NCI-H2227 treated with DMSO at 0.1 percent for 48 hours (cell line): Measurements from ENCODE around the gene SHD.
"Not testable (repeated sequence)": the region's sequence is repeated elsewhere in the genome, so short reads cannot be mapped to it uniquely, and the experiment has no call there.

Experiments
- DNase-seq: peaks from one replicate; lab custom pipeline; 2025; lab: John Stamatoyannopoulos, UW

The SHD gene

GRCh38 chr19:4278419-4279266 is at the start of gene SHD:
SHD (plus strand) TSS chr19:4279266; CDS start chr19:4280064, 798 bp downstream.
- no peak for DNase-seq

- not testable (repeated sequence) for DNase-seq
Observed at GRCh38 chr19:4230237-4230636, 48.8 kb upstream of the SHD start.

GRCh38 chr19:4231521-4231920 is 47.5 kb upstream of the SHD start:
- not testable (repeated sequence) for DNase-seq

- DNase-seq: not testable (repeated sequence)
Observed at GRCh38 chr19:4232139-4232538, 46.9 kb upstream of the SHD start.

DNA sequence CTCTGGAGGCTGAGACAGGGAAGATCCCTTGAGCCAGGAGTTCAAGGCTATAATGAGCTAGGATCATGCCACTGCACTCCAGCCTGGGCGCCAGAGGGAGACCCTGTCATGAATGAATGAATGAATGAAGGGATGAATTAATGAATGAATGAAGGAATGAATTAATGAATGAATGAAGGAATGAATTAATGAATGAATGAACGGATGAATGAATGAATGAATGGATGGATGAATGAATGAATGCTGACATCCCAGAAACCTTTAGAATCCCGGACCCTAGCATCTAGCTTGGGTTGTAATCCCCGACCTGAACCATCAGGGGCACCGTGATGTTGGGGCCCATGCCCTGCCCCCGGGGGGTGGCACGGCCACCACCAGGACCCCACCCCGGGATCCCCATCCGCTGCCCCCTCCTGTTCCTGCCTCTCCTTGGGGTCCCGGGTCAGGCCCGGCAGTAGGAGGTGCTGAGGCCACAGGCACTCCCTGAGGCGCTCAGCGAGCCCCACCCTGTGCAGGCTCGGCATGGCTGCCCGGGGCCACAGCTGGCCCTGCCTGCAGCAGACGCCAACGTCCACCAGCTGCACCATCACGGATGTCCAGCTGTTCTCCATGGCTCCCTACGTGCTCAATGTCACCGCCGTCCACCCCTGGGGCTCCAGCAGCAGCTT is 46.3 kb upstream of the SHD start:
- no peak for DNase-seq

DNA sequence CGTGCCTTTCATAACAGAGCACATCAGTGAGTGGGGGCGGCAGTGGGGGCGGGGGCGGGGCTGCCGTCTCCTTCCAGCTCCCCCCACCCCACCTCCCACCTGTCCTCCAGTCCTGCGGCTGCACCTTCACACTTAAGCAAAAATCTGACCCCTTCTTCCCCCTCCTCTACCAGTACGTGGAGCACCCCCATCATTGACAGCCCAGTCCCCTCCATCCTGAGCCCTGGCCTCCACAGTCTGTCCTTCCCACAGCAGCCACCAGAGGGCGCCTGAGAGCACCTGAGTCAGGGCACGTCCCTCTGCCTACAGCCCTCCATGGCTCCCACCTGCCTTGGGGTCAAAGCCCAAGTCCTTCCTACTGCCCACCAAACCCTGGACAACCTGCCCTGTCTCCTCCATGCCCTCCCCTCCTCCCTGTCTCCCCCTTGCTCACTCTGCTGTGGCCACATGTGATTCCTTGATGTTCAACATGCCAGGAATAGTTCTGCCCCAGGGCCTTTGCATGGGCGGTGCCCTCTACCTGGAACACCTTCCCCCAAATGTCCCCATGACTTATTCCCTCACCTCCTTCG is 45.7 kb upstream of the SHD start:
- DNase-seq: no peak

DNA sequence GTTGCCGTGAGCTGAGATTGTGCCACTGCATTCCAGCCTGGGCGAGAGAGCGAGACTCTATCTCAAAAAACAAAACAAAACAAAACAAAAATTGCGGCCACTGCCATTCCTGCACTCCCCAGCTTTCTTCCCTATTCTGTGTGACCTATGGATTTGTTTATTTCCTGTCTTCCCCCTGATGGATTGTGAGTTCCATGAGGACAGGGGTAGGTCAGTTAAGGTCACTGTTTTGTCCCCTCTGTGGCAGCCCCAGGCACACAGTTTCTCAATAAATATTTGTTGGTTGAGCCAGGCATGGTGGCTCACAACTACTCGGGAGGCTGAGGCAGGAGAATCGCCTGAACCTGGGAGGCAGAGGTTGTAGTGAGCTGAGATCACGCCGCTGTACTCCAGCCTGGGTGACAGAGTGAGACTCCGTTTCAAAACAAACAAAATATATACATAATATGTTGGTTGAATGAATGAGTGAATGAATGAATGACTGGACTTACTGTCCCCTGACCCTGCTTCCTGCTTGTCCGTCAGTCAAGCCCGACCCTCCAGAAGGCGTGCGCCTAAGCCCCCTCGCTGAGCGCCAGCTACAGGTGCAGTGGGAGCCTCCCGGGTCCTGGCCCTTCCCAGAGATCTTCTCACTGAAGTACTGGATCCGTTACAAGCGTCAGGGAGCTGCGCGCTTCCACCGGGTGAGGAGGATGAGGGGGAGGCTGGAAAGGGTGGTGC is 44.8 kb upstream of the SHD start:
- no peak for DNase-seq

DNA sequence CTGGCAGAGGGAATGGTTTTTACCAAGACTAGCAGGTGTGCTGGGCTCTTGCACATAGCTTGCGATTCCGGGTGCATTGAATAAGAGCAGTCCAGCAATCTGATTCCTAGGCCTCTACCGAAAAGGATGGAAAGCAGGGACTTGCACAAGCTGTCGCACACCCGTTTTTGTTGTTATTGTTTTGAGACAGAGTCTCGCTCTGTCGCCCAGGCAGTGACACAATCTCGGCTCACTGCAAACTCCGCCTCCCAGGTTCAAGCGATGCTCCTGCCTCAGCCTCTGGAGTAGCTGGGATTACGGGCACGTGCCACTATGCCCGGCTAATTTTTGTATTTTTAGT is 44.2 kb upstream of the SHD start:
- DNase-seq: no peak

DNA sequence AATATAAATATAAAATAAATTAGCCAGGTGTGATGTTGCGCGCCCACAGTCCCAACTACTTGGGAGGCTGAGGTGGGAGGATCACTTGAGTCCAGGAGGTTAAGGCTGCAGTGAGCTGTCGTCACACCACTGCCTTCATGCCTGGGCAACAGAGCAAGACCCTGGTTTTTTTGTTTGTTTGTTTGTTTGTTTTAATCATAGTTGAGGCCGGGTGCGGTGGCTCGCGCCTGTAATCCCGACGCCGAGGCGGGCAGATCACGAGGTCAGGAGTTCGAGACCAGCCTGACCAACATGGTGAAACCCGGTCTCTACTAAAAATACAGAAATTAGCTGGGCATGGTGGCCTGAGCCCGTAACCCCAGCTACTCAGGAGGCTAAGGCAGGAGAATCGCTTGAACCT is 41.6 kb upstream of the SHD start:
- DNase-seq: not testable (repeated sequence)

DNA sequence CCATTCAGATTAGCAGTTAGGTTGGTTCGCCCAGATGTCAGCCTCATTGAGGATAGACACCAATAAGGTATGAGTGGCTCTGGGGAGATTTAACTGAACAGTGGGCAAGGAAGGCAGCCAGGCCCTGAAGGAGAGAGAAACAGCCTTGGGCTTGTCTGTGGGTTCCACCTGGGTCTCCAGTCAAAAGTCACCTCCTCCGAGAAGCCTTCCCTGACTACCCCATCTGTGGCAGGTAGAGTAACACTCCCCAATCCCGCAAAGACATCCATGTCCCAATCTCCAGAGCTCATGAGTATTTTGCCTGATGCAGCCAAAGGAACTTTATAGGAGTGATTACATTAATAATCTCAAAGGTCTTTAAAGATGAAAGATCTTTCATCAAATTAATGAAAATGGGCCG is 40.2 kb upstream of the SHD start:
- DNase-seq: no peak

- DNase-seq: no peak
Observed at GRCh38 chr19:4241824-4242430, 37.1 kb upstream of the SHD start.

- not testable (repeated sequence) for DNase-seq
Observed at GRCh38 chr19:4245938-4246337, 33.1 kb upstream of the SHD start.

- DNase-seq: peak; percentile 94
Observed at GRCh38 chr19:4246767-4247593, 32.1 kb upstream of the SHD start, which contains the start of gene YJU2. YJU2 (plus strand) TSS chr19:4247080; CDS start chr19:4247147, 67 bp downstream.

DNA sequence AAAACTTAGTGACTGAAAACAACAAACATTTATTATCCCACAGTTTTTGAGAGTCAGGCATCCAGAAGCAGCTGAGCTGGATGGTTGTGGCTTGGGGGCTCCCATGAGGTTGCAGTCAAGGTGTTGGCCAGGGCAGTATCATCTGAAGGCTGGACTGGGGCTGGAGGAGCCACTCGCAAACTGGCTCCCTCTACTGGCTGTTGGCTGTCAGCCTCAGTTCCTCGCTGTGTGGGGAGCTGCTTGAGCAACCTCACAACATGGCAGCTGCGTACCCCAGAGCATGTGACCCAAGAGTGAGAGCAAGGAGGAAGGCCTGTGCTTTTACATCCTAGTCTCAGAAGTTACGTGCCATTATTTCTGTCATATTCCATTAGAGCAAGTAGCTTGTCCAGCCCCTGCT is 22.5 kb upstream of the SHD start:
- DNase-seq: no peak

GRCh38 chr19:4257025-4257424 is 22.0 kb upstream of the SHD start:
- DNase-seq: no peak

GRCh38 chr19:4258181-4258580 is 20.9 kb upstream of the SHD start:
- DNase-seq: no peak

- no peak for DNase-seq
Observed at GRCh38 chr19:4260613-4261191, 18.4 kb upstream of the SHD start.

DNA sequence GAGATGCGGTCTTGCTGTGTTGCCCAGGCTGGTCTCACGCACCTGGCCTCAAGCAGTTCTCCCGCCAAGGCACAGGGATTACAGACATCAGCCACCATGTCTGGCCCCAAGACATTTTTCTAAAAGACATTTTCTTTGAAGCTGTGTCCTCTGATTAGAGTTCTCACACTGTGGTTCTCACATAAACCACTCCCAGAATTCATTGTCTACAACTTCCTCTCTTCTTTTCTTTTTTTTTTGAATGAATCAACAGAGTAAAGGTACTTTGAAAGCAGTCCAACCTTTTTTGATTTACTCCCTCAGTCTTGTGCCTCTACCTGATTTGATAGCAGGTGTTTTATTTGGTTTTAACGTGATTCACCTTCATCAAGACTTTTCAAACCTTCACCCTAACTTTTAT is 14.3 kb upstream of the SHD start:
- DNase-seq: no peak

GRCh38 chr19:4266253-4267000 is 12.6 kb upstream of the SHD start:
- DNase-seq: no peak
